ENCODE measurements around the gene GRIK1. TPM values are rescaled to one million over a fixed set of nuclear protein-coding genes. Genes with fewer than 3 reads are reported as not detected.
A peak's percentile ranks its signal among the peaks of the same experiment; 100 is the strongest.

The GRIK1 gene
- total RNA-seq, 1 donor from 2014 or later, result 0.39 TPM

- H3K27ac Mint-ChIP-seq (ENCODE audit: unreplicated experiment), result no peak overlapping the region
- TF ChIP-seq, protein P1, sequence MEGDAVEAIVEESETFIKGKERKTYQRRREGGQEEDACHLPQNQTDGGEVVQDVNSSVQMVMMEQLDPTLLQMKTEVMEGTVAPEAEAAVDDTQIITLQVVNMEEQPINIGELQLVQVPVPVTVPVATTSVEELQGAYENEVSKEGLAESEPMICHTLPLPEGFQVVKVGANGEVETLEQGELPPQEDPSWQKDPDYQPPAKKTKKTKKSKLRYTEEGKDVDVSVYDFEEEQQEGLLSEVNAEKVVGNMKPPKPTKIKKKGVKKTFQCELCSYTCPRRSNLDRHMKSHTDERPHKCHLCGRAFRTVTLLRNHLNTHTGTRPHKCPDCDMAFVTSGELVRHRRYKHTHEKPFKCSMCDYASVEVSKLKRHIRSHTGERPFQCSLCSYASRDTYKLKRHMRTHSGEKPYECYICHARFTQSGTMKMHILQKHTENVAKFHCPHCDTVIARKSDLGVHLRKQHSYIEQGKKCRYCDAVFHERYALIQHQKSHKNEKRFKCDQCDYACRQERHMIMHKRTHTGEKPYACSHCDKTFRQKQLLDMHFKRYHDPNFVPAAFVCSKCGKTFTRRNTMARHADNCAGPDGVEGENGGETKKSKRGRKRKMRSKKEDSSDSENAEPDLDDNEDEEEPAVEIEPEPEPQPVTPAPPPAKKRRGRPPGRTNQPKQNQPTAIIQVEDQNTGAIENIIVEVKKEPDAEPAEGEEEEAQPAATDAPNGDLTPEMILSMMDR (IDR thresholded peaks at IDR 0.05; ENCODE audit: partially characterized antibody, unreplicated experiment), result no peak
- H3K36me3 Mint-ChIP-seq (ENCODE audit: unreplicated experiment), result no peaks in the 10 kb centered on the region
- peaks cover 2% of the 10 kb centered on the region for H3K4me1 Mint-ChIP-seq (ENCODE audit: low read depth, unreplicated experiment)
- H3K27me3 Mint-ChIP-seq (ENCODE audit: unreplicated experiment), result no peaks in the 10 kb centered on the region
- H3K9me3 Mint-ChIP-seq (ENCODE audit: unreplicated experiment), result no peaks in the 10 kb centered on the region
- no peak for DNase-seq
- H3K4me3 Mint-ChIP-seq (ENCODE audit: unreplicated experiment), result no peak overlapping the region
Observed at GRCh38 chr21:29851611-29852010, 88.2 kb downstream of the GRIK1 start.

DNA sequence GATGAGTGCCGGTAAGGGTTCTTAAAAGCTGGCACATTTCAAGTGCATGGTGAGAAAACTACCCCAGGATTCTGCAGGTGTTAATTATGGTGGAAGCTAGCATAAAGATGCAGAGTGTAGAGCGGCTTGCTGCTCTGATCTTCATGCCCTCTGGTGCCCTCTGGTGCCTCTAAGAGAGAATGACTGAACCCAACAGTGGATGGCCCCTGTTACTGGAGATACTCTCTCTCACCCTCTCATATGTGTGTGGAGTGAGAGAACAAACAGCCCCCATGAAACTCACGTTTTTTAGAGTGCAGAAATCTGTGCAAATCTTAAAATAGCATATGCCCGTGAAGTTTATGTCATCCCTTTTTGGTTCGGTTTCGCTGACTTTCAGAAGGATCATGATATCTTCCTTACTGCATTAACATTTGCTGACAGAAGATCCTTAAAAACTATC lies 90.0 kb downstream of the GRIK1 start:
- H3K27ac Mint-ChIP-seq (ENCODE audit: unreplicated experiment), result no peak overlapping the region
- H3K4me3 Mint-ChIP-seq (ENCODE audit: unreplicated experiment), result no peak overlapping the region
- peak; percentile 53 for DNase-seq
- peaks cover 2% of the 10 kb centered on the region for H3K4me1 Mint-ChIP-seq (ENCODE audit: low read depth, unreplicated experiment)
- H3K9me3 Mint-ChIP-seq (ENCODE audit: unreplicated experiment), result no peaks in the 10 kb centered on the region
- H3K27me3 Mint-ChIP-seq (ENCODE audit: unreplicated experiment), result no peaks in the 10 kb centered on the region
- H3K36me3 Mint-ChIP-seq (ENCODE audit: unreplicated experiment), result no peaks in the 10 kb centered on the region
- TF ChIP-seq, protein P1 (IDR thresholded peaks at IDR 0.05; ENCODE audit: partially characterized antibody, unreplicated experiment), result peak; percentile 72

DNA sequence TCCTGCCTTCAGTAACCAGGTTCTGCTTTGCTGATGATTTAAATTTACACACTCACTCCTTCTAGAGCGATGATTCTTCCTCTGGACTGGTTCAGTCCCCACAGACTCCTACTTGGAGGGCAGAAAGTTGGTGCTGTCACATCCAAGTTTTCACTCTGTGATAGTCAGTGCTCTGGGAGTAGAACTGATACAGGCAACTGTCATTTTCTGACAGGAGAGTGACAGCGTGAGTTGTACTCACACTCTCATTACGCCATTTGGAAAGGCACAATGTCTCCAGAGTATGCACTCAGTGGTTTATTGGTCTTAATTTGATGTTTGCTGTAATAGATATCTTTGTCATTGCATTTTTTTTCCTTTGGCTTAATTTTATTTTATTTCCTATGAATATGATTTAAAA lies 96.0 kb downstream of the GRIK1 start:
- Mint-ChIP-seq H3K4me1 (ENCODE audit: low read depth, unreplicated experiment) (peaks cover 1% of the 10 kb centered on the region), H3K36me3 (ENCODE audit: unreplicated experiment) (no peaks in the 10 kb centered on the region), H3K4me3 (ENCODE audit: unreplicated experiment) (no peak overlapping the region), H3K9me3 (ENCODE audit: unreplicated experiment) (no peaks in the 10 kb centered on the region), H3K27me3 (ENCODE audit: unreplicated experiment) (peaks cover 2% of the 10 kb centered on the region), H3K27ac (ENCODE audit: unreplicated experiment) (no peak overlapping the region)
- DNase-seq, result no peak
- TF ChIP-seq, protein P1 (IDR thresholded peaks at IDR 0.05; ENCODE audit: partially characterized antibody, unreplicated experiment), result no peak

DNA sequence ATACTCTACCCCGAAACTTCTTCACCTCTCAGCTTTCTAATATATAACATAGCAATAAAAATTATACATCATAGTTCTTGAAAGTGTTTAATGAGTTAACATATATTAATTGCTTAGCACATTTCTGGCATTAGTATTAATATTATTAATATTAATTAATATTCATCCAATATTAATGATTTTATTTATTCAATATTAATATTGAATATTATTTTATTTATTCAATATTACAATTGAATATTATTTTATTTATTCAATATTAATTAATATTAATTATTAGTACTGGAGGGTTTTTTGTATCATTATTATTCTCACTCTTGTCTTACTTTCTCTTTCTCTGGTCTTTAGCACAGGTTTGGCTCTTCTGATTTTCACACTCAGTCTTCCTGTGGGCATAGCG lies 105.2 kb downstream of the GRIK1 start:
- TF ChIP-seq, protein P1 (IDR thresholded peaks at IDR 0.05; ENCODE audit: partially characterized antibody, unreplicated experiment), result no peak
- Mint-ChIP-seq H3K36me3 (ENCODE audit: unreplicated experiment) (peaks cover 6% of the 10 kb centered on the region), H3K4me3 (ENCODE audit: unreplicated experiment) (no peak overlapping the region), H3K27me3 (ENCODE audit: unreplicated experiment) (no peaks in the 10 kb centered on the region), H3K27ac (ENCODE audit: unreplicated experiment) (no peak overlapping the region), H3K4me1 (ENCODE audit: low read depth, unreplicated experiment) (no peaks in the 10 kb centered on the region), H3K9me3 (ENCODE audit: unreplicated experiment) (peaks cover 3% of the 10 kb centered on the region)
- DNase-seq, result no peak

DNA sequence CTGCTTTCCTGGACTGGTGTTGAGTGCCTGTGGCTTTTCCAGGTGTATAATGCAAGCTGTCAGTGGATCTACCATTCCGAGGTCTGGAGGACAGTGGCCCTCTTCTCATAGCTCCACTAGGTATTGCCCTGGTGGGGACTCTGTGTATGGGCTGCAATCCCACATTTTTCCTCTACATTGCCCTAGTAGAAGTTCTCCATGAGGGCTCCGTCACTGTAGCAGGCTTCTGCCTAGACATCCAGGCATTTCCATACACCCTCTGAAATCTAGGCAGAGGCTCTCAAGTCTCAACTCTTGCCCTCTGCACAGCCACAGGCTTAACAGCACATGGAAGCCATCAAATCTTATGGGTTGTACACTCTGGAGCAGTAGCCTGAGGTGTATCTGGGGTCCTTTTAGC lies 107.6 kb downstream of the GRIK1 start:
- Mint-ChIP-seq H3K27me3 (ENCODE audit: unreplicated experiment) (no peaks in the 10 kb centered on the region), H3K4me1 (ENCODE audit: low read depth, unreplicated experiment) (no peaks in the 10 kb centered on the region), H3K27ac (ENCODE audit: unreplicated experiment) (no peak overlapping the region), H3K36me3 (ENCODE audit: unreplicated experiment) (peaks cover 6% of the 10 kb centered on the region), H3K9me3 (ENCODE audit: unreplicated experiment) (peaks cover 3% of the 10 kb centered on the region), H3K4me3 (ENCODE audit: unreplicated experiment) (no peak overlapping the region)
- TF ChIP-seq, protein P1 (IDR thresholded peaks at IDR 0.05; ENCODE audit: partially characterized antibody, unreplicated experiment), result no peak
- DNase-seq, result no peak
